ENCODE data around the gene TGM2.

DNA sequence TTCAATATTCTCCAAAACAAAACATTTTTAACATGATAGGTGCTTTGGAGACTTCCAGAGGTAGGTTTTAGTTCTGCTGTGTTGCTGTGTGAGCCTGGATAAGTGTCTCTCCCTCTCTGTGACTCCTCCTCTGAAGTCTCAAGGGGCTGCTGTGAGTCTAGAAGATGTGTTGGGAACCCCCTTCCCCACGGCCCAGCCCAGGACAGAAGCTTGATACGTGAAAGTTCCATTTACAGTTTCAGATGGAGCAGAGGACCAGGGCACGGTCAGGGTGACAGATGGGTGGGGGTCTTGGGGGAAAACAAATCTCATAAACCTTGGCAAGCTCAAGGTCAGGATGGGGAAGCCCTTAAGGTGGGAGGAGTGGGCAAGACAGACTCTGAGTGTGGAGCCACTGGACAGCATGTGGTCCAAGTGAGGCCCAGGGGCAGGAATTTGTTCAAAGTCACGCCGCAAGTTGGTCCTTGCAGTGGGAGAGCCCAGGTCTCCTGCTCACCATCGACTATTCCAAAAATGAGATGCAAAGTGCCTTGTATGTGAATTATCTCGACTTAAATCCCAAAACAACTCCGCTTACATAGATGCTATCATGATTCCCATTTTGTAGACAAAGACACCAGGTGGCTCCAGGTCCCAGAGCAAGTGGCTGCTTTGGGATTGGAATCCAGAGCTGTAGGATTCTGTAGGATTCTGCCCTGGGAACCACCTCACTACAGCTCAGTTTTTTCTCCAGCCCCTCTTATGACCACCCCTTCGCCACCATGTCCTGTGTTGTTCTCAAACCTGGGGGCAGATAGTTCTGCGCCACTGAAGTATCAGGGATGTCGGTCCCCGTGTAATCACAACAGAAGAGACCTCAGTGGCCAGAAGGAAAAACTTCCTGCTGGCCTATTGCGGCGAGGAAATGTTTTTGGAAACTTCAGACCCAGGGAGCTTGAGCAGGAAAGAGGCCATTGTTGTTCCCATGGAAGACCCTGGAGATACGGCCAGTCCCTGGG is 1.9 kb downstream of the TGM2 start:
- TF ChIP-seq, protein P1, sequence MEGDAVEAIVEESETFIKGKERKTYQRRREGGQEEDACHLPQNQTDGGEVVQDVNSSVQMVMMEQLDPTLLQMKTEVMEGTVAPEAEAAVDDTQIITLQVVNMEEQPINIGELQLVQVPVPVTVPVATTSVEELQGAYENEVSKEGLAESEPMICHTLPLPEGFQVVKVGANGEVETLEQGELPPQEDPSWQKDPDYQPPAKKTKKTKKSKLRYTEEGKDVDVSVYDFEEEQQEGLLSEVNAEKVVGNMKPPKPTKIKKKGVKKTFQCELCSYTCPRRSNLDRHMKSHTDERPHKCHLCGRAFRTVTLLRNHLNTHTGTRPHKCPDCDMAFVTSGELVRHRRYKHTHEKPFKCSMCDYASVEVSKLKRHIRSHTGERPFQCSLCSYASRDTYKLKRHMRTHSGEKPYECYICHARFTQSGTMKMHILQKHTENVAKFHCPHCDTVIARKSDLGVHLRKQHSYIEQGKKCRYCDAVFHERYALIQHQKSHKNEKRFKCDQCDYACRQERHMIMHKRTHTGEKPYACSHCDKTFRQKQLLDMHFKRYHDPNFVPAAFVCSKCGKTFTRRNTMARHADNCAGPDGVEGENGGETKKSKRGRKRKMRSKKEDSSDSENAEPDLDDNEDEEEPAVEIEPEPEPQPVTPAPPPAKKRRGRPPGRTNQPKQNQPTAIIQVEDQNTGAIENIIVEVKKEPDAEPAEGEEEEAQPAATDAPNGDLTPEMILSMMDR (IDR thresholded peaks at IDR 0.05), result no peak
- no peak for TF ChIP-seq POLR2A (IDR thresholded peaks at IDR 0.05)
